GM21423 (cell line): ENCODE measurements around the gene SERAC1.

Experiments
- ATAC-seq: cut with Tn5 transposase; IDR thresholded peaks from one replicate; pipeline ENCODE4 v1.9.1; 2021; ENCODE audit warnings: mild to moderate bottlenecking, moderate library complexity; ENCODE audit not compliant: unreplicated experiment

Gene SERAC1

GRCh38 chr6:158083455-158084325 lies 84.4 kb downstream of the SERAC1 start:
- ATAC-seq, result no peak

- ATAC-seq, result no peak
Observed at GRCh38 chr6:158081657-158081935, 86.5 kb downstream of the SERAC1 start.

- no peak for ATAC-seq
Observed at GRCh38 chr6:158080849-158081656, 87.0 kb downstream of the SERAC1 start.

GRCh38 chr6:158078320-158078719 lies 89.7 kb downstream of the SERAC1 start:
- no peak for ATAC-seq

- ATAC-seq, result no peak
Observed at GRCh38 chr6:158077676-158078075, 90.4 kb downstream of the SERAC1 start.

- no peak for ATAC-seq
Observed at GRCh38 chr6:158076548-158076947, 91.5 kb downstream of the SERAC1 start.

GRCh38 chr6:158073776-158074175 lies 94.3 kb downstream of the SERAC1 start:
- no peak for ATAC-seq

- no peak for ATAC-seq
Observed at GRCh38 chr6:158072083-158072721, 95.9 kb downstream of the SERAC1 start.

GRCh38 chr6:158071121-158072082 lies 96.7 kb downstream of the SERAC1 start:
- no peak for ATAC-seq

GRCh38 chr6:158070513-158070912 lies 97.5 kb downstream of the SERAC1 start:
- ATAC-seq, result no peak

- no peak for ATAC-seq
Observed at GRCh38 chr6:158069800-158070195, 98.3 kb downstream of the SERAC1 start.

- no peak for ATAC-seq
Observed at GRCh38 chr6:158068893-158069799, 98.9 kb downstream of the SERAC1 start.

- ATAC-seq, result no peak
Observed at GRCh38 chr6:158068156-158068892, 99.7 kb downstream of the SERAC1 start.

GRCh38 chr6:158067436-158068015 lies 100.5 kb downstream of the SERAC1 start:
- ATAC-seq, result no peak

GRCh38 chr6:158066136-158066781 lies 101.8 kb downstream of the SERAC1 start:
- no peak for ATAC-seq

GRCh38 chr6:158064725-158065251 lies 103.3 kb downstream of the SERAC1 start:
- no peak for ATAC-seq

- no peak for ATAC-seq
Observed at GRCh38 chr6:158063736-158064135, 104.3 kb downstream of the SERAC1 start.
